Osteocyte (in vitro differentiated cells): Measurements from ENCODE around the gene GALNT15. TPM values are rescaled to one million over a fixed set of nuclear protein-coding genes. Genes with fewer than 3 reads are reported as not detected.

Experiments
- DNase-seq: peaks from one replicate; pipeline ENCODE4 v3.0.0; 2021; ENCODE audit warnings: mixed read lengths; ENCODE audit not compliant: unreplicated experiment; ENCODE audit errors: extremely low spot score
- H3K27ac Mint-ChIP-seq: one replicate; pipeline ENCODE4 v1.8.0; 2021; ENCODE audit warnings: mild to moderate bottlenecking, mixed read lengths; ENCODE audit not compliant: unreplicated experiment
- H3K27me3 Mint-ChIP-seq: one replicate; pipeline ENCODE4 v1.8.0; 2021; ENCODE audit warnings: mixed read lengths; ENCODE audit not compliant: unreplicated experiment
- H3K36me3 Mint-ChIP-seq: one replicate; pipeline ENCODE4 v1.8.0; 2021; ENCODE audit warnings: mixed read lengths; ENCODE audit not compliant: unreplicated experiment
- H3K4me1 Mint-ChIP-seq: one replicate; pipeline ENCODE4 v1.8.0; 2021; ENCODE audit warnings: mixed read lengths; ENCODE audit not compliant: unreplicated experiment
- H3K4me3 Mint-ChIP-seq: one replicate; pipeline ENCODE4 v1.8.0; 2021; ENCODE audit warnings: mild to moderate bottlenecking, moderate library complexity, mixed read lengths; ENCODE audit not compliant: unreplicated experiment
- H3K9me3 Mint-ChIP-seq: one replicate; pipeline ENCODE4 v1.8.0; 2021; ENCODE audit warnings: mixed read lengths; ENCODE audit not compliant: unreplicated experiment
- total RNA-seq: library from RNA; stranded (reverse); gene quantifications from 2 replicates; pipeline ENCODE4 v1.2.1, GENCODE V29; 2021
- TF ChIP-seq, protein P1 (sequence below): fragments of 200-600 bp; sonication (generic); IDR thresholded peaks from 2 replicates; pipeline ENCODE4 v1.5.0; 2021; ENCODE audit warnings: antibody characterized with exemption, mild to moderate bottlenecking, moderate library complexity

GALNT15 gene
- total RNA-seq, 1 donor from 2014 or later = 0.56 TPM

DNA sequence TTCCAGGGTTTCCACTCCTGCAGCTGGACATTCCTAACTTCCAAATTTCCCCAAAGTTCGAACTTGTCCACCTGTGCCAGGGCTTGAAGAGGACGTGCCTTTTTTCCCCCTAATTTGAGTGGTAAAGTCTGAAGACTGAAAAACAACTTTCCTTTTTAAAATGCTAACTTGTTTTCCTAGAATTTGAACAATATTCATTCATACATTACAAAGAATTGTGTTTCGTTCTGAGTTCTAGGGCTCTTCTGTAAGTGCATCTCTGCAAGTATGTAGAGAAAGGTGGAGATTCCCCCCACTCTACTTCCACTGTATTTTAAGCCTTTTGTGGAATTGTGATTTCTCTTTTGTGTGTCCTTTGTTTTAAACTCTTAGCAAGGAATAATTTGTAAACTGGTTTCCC lies 80.8 kb downstream of the GALNT15 start:
- TF ChIP-seq, protein P1, sequence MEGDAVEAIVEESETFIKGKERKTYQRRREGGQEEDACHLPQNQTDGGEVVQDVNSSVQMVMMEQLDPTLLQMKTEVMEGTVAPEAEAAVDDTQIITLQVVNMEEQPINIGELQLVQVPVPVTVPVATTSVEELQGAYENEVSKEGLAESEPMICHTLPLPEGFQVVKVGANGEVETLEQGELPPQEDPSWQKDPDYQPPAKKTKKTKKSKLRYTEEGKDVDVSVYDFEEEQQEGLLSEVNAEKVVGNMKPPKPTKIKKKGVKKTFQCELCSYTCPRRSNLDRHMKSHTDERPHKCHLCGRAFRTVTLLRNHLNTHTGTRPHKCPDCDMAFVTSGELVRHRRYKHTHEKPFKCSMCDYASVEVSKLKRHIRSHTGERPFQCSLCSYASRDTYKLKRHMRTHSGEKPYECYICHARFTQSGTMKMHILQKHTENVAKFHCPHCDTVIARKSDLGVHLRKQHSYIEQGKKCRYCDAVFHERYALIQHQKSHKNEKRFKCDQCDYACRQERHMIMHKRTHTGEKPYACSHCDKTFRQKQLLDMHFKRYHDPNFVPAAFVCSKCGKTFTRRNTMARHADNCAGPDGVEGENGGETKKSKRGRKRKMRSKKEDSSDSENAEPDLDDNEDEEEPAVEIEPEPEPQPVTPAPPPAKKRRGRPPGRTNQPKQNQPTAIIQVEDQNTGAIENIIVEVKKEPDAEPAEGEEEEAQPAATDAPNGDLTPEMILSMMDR = no peak
- H3K4me1 Mint-ChIP-seq = no peaks in the 10 kb centered on the region
- no peak for DNase-seq
- no peak overlapping the region for H3K4me3 Mint-ChIP-seq
- H3K27ac Mint-ChIP-seq = no peak overlapping the region
- peaks cover 2% of the 10 kb centered on the region for H3K27me3 Mint-ChIP-seq
- no peaks in the 10 kb centered on the region for H3K9me3 Mint-ChIP-seq
- peaks cover 9% of the 10 kb centered on the region for H3K36me3 Mint-ChIP-seq

DNA sequence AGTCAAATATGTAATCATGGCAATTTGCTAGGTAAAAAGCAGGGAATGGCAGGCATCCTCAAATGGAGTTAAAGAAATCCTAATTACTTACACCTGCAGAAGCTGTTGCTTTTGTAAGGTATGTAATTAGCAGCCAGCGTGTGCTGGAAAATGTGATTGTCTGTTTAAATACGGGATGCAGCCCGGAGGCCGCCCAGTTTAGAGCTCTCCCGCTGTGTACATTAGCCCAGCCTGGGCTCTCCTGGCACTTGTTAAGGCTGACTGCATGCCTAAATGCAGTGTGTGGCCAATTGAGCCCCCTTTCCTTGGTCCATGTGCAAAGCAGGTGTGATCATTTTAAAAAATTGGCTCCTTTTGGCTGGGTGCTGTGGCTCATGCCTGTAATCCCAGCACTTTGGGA lies 81.2 kb downstream of the GALNT15 start:
- Mint-ChIP-seq H3K36me3 (peaks cover 9% of the 10 kb centered on the region), H3K27ac (no peak overlapping the region), H3K9me3 (no peaks in the 10 kb centered on the region), H3K4me3 (no peak overlapping the region), H3K27me3 (no peaks in the 10 kb centered on the region), H3K4me1 (no peaks in the 10 kb centered on the region)
- TF ChIP-seq, protein P1 = no peak
- no peak for DNase-seq

DNA sequence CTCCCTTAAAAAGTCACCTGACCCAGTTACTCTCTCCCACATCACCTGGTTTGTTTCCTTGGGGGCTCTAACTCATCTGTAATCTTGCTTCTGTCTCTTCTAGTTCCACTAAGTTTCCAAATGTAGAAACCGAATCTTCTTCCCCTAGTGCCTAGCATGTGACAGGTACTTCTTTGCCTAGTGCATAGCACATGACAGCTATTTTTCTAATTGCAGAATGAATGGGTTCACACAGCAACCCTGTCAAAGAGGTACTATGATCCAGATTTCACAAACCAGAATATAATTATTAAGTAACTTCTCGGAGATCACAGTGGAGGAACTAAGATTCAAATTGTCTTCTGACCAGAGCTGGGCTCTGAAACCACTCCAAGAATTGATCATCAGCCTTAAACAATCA lies 82.8 kb downstream of the GALNT15 start:
- no peak for DNase-seq
- Mint-ChIP-seq H3K4me1 (no peaks in the 10 kb centered on the region), H3K9me3 (no peaks in the 10 kb centered on the region), H3K4me3 (no peak overlapping the region), H3K27ac (no peak overlapping the region), H3K36me3 (peaks cover 9% of the 10 kb centered on the region), H3K27me3 (no peaks in the 10 kb centered on the region)
- TF ChIP-seq, protein P1 = no peak

GRCh38 chr3:16258177-16258576 lies 83.7 kb downstream of the GALNT15 start:
- Mint-ChIP-seq H3K4me1 (no peaks in the 10 kb centered on the region), H3K27ac (no peak overlapping the region), H3K9me3 (no peaks in the 10 kb centered on the region), H3K27me3 (no peaks in the 10 kb centered on the region), H3K4me3 (no peak overlapping the region), H3K36me3 (peaks cover 9% of the 10 kb centered on the region)
- DNase-seq = no peak
- TF ChIP-seq, protein P1 = no peak

- H3K36me3 Mint-ChIP-seq = peaks cover 9% of the 10 kb centered on the region
Observed at GRCh38 chr3:16258866-16259265, 84.4 kb downstream of the GALNT15 start.

More at GRCh38 chr3:16258866-16259265, 84.4 kb downstream of the GALNT15 start:
- no peaks in the 10 kb centered on the region for H3K9me3 Mint-ChIP-seq
- no peak for DNase-seq
- TF ChIP-seq, protein P1 = no peak
- no peak overlapping the region for H3K4me3 Mint-ChIP-seq
- H3K4me1 Mint-ChIP-seq = peaks cover under 1% of the 10 kb centered on the region
- no peaks in the 10 kb centered on the region for H3K27me3 Mint-ChIP-seq
- H3K27ac Mint-ChIP-seq = no peak overlapping the region
